ENCODE data around the gene EIF3D.
A peak's percentile ranks its signal among the peaks of the same experiment; 100 is the strongest.
"Not testable (repeated sequence)": the region's sequence is repeated elsewhere in the genome, so short reads cannot be mapped to it uniquely, and the experiment has no call there.

Gene EIF3D

GRCh38 chr22:36554098-36554497 lies 25.1 kb upstream of the EIF3D start:
- H3K4me3 ChIP-seq (ENCODE audit: low read length) = no peak overlapping the region
- peak; percentile 36 for DNase-seq (ENCODE audit: low read depth, low spot score)

GRCh38 chr22:36552289-36552688 lies 23.3 kb upstream of the EIF3D start:
- DNase-seq (ENCODE audit: low read depth, low spot score) = no peak

GRCh38 chr22:36550701-36551495 lies 21.9 kb upstream of the EIF3D start:
- DNase-seq (ENCODE audit: low read depth, low spot score) = no peak

More at GRCh38 chr22:36552289-36552688, 23.3 kb upstream of the EIF3D start:
- H3K4me3 ChIP-seq (ENCODE audit: low read length) = no peak overlapping the region

GRCh38 chr22:36549033-36549432 lies 20.1 kb upstream of the EIF3D start:
- no peak for DNase-seq (ENCODE audit: low read depth, low spot score)
- no peak overlapping the region for H3K4me3 ChIP-seq (ENCODE audit: low read length)

More at GRCh38 chr22:36550701-36551495, 21.9 kb upstream of the EIF3D start:
- no peak overlapping the region for H3K4me3 ChIP-seq (ENCODE audit: low read length)

GRCh38 chr22:36548606-36549005 lies 19.6 kb upstream of the EIF3D start:
- H3K4me3 ChIP-seq (ENCODE audit: low read length) = no peak overlapping the region
- no peak for DNase-seq (ENCODE audit: low read depth, low spot score)

GRCh38 chr22:36546932-36547331 lies 18.0 kb upstream of the EIF3D start:
- no peak for DNase-seq (ENCODE audit: low read depth, low spot score)
- H3K4me3 ChIP-seq (ENCODE audit: low read length) = no peak overlapping the region

GRCh38 chr22:36546092-36546804 lies 17.3 kb upstream of the EIF3D start:
- H3K4me3 ChIP-seq (ENCODE audit: low read length) = no peak overlapping the region
- peak; percentile 34 for DNase-seq (ENCODE audit: low read depth, low spot score)

- DNase-seq (ENCODE audit: low read depth, low spot score) = no peak
- H3K4me3 ChIP-seq (ENCODE audit: low read length) = no peak overlapping the region
Observed at GRCh38 chr22:36544107-36544620, 15.2 kb upstream of the EIF3D start.

- no peak overlapping the region for H3K4me3 ChIP-seq (ENCODE audit: low read length)
- no peak for DNase-seq (ENCODE audit: low read depth, low spot score)
Observed at GRCh38 chr22:36541831-36542411, 13.0 kb upstream of the EIF3D start.

- H3K4me3 ChIP-seq (ENCODE audit: low read length) = no peak overlapping the region
- DNase-seq (ENCODE audit: low read depth, low spot score) = no peak
Observed at GRCh38 chr22:36540867-36541642, 12.1 kb upstream of the EIF3D start.

GRCh38 chr22:36538529-36538928 lies 9.6 kb upstream of the EIF3D start:
- no peak overlapping the region for H3K4me3 ChIP-seq (ENCODE audit: low read length)
- no peak for DNase-seq (ENCODE audit: low read depth, low spot score)

- H3K4me3 ChIP-seq (ENCODE audit: low read length) = no peak overlapping the region
- no peak for DNase-seq (ENCODE audit: low read depth, low spot score)
Observed at GRCh38 chr22:36536717-36537116, 7.8 kb upstream of the EIF3D start.

- not testable (repeated sequence) for DNase-seq (ENCODE audit: low read depth, low spot score); H3K4me3 ChIP-seq (ENCODE audit: low read length)
Observed at GRCh38 chr22:36533320-36533719, 4.4 kb upstream of the EIF3D start.

- DNase-seq (ENCODE audit: low read depth, low spot score) = no peak
- H3K4me3 ChIP-seq (ENCODE audit: low read length) = no peak overlapping the region
Observed at GRCh38 chr22:36532466-36532865, 3.5 kb upstream of the EIF3D start.

GRCh38 chr22:36528341-36528740 lies 625 bp downstream of the EIF3D start:
- no peak for DNase-seq (ENCODE audit: low read depth, low spot score)
- peak overlapping the region; percentile 99 for H3K4me3 ChIP-seq (ENCODE audit: low read length)

GRCh38 chr22:36522662-36523061 lies 6.3 kb downstream of the EIF3D start:
- DNase-seq (ENCODE audit: low read depth, low spot score) = no peak
- no peak overlapping the region for H3K4me3 ChIP-seq (ENCODE audit: low read length)

- no peak for DNase-seq (ENCODE audit: low read depth, low spot score)
- H3K4me3 ChIP-seq (ENCODE audit: low read length) = no peak overlapping the region
Observed at GRCh38 chr22:36520423-36520822, 8.5 kb downstream of the EIF3D start.

GRCh38 chr22:36519906-36520305 lies 9.1 kb downstream of the EIF3D start:
- H3K4me3 ChIP-seq (ENCODE audit: low read length); DNase-seq (ENCODE audit: low read depth, low spot score): not testable (repeated sequence)

GRCh38 chr22:36514766-36515165 lies 14.2 kb downstream of the EIF3D start:
- no peak overlapping the region for H3K4me3 ChIP-seq (ENCODE audit: low read length)
- DNase-seq (ENCODE audit: low read depth, low spot score) = no peak

Measured in Jurkat, Clone E6-1 (cell line).